Astrocyte (in vitro differentiated cells and primary cell): ENCODE data around the gene CERKL.

Source experiments
- CTCF ChIP-seq: IDR thresholded peaks from 2 replicates; pipeline ENCODE4 v1.5.1; 2011; ENCODE audit warnings: low read depth, mild to moderate bottlenecking, inconsistent platforms, low read length, moderate library complexity; ENCODE audit not compliant: insufficient read depth
- EZH2 ChIP-seq: IDR thresholded peaks from 2 replicates; pipeline ENCODE4 v1.6.1; 2012; ENCODE audit warnings: mild to moderate bottlenecking, low read length, inconsistent platforms; ENCODE audit not compliant: insufficient read depth

DNA sequence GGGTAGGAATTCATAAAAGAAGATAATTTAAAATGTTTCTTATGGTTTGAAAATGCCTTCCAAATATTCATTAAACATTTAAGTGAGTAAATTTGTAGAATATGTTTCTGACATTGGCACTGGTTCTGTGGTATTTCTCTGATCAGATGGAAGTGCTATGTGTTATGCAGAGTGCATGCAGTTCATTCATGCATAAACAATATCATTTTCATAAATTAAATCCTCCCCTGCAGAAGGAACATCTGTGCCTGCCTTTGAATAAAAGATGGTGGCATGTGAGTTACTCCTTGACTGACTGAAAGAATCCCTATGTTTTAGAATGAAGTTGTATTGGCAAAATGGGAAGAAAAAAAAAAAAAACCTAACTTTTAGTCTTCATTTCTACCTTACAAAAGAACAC, 17.6 kb upstream of the CERKL start:
- no peak for TF ChIP-seq EZH2
- no peak for TF ChIP-seq CTCF
